Renal pelvis (tissue), 4 donors: ENCODE data around the gene ATP8A2. TPM values are rescaled to one million over a fixed set of nuclear protein-coding genes. Genes with fewer than 3 reads are reported as not detected.

Experiments used
- DNase-seq: peaks from one replicate; pipeline ENCODE4 v3.0.0-alpha.2; 2013
- polyA plus RNA-seq, 3 donors: library from polyadenylated mRNA; unstranded; fragments of 120-200 nt; gene quantifications; one replicate each; pipeline ENCODE4 v1.2.1, GENCODE V29; 2013; ENCODE audit not compliant: insufficient read length in 3 of 3

The ATP8A2 gene
- polyA plus RNA-seq, 3 donors: 4.8 to 5.4 (median 5.1) TPM

DNA sequence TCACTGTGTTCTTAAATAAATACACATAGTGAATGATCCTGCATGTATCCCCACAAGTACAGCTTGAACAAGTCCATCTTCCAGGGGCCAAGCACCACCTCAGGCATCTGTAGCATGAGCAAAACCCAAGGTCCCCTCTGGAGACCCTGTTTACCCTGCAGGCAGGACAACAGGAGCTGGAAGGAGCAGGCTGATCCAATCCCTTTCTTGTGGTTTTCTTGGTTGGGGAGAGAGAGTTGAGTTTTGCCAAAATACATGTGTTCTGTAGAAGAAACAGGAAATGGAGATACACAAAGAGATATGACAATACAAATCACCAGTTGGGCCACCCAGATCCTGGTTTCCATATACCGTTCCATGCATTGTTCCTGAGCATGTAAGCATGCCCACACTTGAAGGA, 587.2 kb downstream of the ATP8A2 start:
- DNase-seq: no peak

DNA sequence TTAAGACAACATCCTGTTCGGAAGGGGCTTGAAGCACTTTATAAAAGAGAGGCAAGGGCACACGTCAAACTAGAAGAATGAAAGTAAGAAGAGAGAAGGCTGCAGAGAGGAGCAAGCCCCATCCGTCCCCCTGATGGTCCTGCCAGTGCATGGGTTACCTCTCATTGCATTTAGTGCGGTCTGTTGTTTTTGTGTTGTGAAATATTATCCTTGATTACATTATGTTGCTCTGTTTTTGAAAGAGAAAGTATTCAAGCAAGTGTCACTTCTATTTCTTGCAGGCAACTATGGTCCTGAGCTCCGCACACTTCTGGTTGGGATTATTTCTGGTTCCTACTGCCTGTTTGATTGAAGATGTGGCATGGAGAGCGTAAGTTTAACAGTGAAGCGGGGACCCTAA, 589.5 kb downstream of the ATP8A2 start:
- DNase-seq: no peak

DNA sequence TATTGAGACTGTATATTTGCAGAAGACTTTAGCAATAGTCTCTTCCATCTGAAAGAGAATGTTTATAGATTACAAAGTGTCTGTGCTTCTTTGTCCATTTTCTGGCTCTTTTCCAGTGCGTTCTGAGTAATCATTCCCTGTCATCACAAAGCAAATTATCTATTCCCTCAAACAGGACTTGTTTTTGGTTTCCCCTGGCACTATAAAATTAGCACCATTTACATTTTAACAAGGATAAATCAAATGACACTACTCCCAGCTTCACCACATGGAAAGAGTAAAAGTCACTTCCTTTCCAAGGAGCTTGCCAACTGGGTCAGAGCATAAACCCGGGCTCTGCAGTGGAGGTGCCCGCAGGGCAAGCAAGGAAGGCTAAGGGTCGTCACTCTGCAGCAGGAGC, 591.9 kb downstream of the ATP8A2 start:
- no peak for DNase-seq

DNA sequence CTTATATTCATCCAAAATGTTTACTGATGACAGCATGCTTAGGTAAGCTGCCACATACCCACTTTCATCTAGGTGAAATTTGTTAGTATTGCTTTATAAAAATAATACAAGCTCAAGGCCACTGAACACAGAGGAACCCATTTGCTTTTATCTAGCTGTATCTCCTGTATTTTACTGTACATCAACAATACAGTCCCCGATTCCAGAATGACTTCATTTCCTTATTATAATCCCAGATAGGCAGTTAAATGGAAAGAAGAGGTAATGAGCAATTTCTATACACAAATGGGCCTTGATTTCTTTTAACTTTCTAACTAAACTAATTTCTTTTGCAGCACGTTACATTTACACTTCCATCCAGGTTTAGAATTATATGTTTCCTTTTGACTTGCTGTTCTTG, 593.8 kb downstream of the ATP8A2 start:
- no peak for DNase-seq

DNA sequence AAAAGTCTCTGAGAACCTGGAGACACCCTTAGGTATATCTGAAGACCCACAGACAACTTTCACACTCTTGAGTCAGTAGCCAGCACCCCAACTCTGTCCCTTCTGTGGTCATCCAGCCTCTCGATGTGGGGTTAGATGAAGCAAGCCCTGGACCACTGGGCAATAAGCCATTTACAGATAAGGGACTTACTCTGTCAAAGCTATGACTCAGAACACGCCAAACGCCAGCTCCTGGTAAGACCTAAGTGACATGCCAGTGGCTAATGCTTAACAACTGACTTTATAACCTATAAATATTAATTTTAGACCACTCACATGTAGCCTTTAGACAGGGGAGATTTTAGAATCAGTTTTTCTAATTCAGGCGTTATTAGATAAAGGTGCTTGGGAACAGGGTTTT, 594.3 kb downstream of the ATP8A2 start:
- DNase-seq: no peak

DNA sequence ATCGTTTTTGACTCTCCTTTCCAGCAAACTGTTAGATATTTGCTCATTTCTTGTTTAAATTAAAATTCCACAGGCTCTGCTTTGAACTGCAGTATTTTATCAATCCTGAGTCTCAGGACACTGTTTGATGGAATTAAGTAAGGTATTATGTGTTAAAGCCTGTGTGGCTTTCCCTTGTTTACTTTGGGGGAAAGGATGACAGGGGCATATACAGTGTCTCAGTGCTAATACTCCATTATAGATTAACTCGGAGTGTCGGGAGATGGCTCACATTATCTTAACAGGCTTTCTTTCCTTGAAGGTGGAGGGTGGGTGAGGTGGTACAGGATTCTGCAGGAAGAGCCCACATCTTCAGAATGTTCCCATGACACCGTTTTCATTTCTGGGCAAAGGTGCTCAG, 595.4 kb downstream of the ATP8A2 start:
- no peak for DNase-seq

DNA sequence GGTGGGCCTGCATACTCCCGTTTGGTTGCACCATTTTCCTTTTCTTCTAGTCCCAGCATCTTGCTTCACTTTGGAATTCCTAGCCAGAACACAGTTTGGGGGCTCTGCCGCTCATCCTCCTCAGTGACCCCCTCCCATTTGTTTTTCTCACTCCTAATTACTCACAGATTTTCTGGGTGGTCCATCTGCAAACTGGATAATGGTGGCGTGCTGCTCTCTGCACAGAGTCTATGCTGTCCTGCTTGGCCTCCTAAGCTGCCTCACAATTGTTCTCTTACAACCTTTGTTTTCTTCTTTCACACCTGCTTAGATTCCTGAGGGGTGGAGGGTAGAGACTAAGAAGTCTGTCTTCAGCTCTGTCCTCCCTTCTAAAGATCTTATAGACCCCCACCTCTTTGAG, 599.3 kb downstream of the ATP8A2 start:
- DNase-seq: no peak

DNA sequence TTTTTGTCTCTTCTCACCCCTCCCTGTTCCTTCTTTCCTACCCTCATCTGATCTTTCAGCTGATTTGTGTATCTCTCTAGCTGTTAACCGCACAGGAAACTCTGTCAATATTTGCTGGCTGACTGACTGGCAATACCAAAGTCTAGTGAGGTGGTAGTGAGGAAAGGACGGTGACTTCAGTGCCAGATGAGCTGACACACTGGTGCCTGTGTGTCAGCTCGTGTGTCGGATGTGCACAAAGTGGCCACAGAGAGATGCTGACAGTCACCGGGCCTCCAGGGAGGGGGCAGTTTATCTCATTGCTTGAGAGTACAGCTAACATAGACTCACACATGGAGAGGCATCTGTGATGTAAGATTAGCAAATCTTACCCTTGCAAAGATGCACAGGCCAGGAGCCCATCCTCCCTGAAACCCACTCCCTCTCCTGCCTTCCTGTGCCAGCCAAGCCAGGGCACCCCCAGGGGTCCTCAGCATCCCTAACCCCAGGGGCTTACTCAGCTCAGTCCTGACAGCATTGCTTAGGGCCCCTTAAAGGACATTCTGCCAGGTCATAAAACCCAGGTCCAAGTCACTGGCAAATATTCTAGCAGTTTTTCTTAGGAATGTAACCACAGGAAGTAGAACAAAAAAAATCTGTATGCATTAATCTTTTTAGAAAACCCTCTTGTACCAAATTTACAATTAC, 599.8 kb downstream of the ATP8A2 start:
- DNase-seq: no peak

DNA sequence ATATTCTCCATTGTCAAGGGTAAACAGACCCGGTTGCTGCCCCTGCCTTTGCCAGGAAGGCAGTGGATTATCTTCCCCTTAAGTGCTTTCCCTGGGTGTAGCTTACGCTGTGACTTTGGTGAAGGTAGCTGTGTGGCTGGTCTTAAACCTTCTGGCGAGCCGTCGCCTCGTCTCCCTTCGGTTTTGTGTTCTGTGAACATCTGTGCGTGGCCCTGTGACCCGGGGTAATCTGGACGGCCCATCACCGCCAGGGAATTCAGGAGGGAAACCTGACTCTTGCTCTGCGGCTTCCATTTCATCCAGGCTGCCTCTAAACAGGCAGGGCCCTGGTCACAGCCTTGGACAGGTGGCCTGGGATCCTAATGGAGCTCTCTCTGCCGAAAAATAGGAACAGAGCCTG, 601.3 kb downstream of the ATP8A2 start:
- peak; percentile 62 for DNase-seq

DNA sequence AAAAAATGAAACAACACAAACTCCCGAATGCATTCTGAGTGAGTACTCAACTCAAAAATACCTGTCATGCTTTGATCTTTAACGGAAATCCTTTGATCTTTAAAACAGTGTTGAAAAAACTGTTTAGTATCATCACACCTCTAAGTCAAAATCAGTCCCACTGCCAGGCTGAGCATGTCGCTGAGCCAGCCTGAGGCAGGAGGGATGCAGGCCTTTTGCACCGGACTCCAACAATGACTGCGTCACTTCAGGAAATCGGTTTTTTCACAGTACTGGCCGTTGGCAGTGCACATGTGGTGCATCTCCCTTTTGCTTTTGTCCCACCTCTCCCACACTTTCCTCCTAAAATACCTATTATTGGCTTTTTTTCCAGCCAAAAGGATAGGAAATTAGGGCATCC, 601.8 kb downstream of the ATP8A2 start:
- no peak for DNase-seq

DNA sequence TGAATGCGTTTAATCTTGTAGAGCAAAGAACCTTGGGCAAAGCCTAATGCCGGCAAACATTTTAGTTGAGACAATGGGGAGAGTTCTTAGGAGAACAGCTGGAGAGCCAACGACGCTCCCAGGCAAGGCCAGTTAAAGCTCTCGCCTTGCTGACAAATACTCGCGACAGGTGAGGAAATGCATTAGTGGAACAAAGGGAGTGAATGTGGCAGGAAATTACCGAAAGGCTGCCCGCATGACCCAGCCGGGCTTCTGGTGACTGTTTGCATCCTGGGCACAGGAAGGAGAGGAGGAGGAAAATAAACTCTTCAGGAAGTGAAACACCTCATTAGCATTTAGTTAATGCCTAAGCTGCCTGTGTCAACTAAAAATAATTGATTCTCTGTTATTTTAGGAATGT, 605.4 kb downstream of the ATP8A2 start:
- DNase-seq: peak; percentile 58

DNA sequence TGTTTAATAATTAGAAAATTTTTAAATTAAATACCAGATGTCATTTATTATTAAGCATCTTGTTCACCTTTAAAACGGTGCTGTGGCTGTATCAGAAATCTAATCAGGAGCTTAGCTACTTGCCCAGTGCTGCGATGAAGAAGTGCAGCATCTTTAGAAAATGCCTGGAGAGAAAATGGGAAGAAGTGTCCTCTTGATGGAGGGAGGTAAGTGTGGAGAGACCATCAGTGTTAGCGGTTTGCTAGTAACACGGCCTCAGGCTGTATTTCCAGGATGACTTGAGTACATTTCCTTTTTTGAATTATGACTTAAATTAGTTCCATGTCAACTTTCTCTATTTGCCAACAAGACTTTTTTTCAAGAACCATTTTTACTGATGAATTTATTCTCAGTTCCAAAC, 605.9 kb downstream of the ATP8A2 start:
- no peak for DNase-seq

DNA sequence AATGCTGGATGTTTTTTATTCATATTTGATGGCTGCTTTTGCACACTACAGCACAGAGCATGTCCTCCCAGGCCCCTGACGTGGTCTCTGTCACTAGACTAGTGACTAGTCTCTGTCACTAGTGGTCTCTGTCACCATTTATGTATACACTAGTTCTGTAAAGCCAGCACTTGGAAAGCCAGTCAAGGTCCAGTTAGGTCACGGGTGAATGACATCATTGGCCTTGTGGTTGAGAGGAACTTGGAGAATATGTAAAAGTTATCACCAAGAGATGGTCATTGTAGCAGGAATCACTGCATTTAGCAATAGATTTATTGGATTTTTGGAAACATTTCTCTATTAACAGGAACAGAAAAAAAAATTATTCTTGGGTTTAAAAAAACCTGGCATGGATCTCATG, 607.2 kb downstream of the ATP8A2 start:
- DNase-seq: no peak

DNA sequence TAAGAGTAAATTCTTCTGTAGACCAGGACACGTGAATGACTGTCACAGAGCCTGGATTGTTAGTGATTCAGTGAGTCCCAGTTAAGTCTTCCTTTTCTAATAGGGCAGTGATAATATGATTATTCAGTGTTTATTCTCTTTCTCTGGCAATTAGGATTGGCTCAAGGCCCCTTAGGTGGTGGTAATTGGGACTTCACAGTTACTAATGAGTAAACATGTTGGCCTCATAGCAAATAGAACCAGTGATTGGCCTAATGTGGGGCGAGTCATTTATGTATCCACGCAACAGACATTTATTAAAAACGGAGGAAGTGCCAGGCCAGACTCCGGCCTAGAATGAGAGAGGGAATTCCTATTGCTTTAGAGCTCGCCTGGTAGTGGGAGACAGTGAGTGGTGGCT, 607.6 kb downstream of the ATP8A2 start:
- DNase-seq: no peak

DNA sequence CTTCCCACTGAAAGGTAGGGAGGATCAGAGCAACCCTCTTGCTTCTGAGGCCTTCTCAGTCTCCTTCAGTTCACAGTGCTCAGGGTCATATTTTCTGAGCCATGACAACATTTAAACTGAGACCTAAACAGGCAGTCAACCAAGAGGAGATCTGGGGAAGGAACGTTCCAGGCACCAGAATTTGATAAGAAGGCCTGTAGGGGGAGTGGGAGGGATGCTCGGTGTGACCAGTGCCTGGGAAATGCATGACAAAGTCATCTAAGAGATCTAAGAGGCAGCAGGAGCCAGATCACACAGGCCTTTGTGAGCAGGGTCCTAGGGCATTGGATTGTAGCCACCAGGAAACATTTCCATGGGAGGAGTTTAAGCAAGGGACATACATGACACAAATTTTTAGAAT, 608.5 kb downstream of the ATP8A2 start:
- DNase-seq: peak; percentile 58

DNA sequence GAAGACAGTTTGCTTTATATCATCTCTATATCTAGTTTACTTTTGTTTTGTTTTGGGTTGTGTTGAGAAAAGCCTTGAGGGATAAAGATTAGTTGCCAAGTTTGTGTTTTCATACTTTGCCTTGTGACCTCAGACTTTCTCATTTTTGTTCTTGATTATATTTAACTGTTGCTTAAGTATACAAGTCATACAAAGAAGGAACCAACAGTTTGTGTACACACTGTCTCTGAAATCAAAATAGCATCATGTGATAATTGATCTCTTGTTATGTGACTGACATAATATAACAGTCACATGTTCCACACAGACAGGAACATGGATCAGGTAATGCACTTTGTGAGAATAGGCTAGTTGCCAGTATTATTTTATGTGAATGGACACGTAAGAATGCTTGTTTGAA, 609.3 kb downstream of the ATP8A2 start:
- no peak for DNase-seq

DNA sequence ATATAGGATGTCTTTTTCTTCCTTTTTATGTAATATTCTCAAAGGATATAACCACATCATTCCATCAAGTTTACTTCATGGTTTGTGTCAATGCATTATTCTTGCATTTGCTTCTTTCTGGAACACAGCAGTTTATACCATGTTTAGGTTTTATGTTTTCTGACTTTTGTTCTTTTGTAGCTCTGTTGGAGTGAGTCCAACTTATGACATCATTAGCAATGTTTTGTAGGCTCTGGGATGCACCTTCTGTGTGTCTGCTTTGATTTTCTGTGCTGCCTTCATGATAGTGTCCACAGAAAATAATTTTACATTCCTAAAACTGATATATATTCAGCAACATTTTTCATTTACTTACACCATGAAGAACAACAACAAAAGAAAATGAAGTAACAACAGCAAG, 611.1 kb downstream of the ATP8A2 start:
- no peak for DNase-seq

DNA sequence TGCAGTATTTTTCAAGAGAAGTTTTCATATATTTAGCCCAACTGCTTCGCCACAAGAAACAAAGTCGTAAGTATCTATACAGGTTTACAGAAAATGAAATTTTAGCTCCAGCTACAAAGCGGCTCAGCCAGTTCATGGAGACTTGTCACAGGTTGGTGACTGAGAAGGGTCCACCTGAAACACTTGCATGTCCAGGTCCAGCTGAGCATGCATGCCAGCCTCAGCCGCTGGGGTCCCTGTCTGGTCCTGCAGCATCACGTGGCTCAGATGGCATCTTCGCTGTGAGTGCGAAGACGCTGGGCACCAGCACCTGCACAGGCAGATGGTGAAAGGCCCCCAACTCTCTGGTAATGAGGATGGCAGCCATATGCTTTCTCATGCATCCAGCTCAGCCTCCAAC, 616.2 kb downstream of the ATP8A2 start:
- no peak for DNase-seq

DNA sequence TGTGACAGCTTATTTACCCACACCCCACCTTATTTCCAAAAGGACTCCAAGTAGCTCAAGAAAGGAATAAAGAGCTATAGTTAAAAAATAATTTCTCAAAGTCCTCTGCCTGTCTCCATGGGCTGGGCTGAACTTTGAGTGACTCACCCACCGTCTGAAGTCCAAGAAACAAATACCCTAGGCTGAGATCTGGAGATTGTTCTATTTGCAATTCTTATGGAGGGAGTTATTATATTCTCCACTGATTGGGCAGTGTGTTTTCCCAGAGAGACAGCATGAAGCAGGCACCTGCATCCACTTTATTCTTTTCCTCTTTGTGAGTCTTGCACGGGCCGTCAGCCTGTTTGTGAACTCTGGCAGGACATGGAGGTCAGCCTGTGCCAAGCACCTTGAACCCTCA, 616.9 kb downstream of the ATP8A2 start:
- no peak for DNase-seq

DNA sequence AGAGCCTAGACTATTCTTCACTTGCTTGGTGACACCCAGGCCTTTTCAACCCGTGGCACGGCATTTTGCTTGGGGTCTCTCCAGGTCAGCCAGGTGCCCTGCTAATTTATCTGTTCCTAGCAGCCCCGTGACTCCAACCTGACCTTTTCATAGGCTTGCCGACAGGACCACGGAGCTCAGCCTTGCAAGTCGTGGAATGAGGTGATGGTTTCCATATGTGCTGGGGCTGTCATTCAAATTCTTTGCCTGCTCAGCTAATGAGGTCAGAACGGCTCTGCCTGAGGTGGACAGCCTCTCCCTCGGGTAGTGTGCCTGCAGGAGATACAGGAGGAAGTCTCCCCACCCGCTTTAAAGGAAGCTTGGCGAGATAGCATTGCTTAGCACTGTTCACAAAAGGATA, 619.0 kb downstream of the ATP8A2 start:
- DNase-seq: no peak

DNA sequence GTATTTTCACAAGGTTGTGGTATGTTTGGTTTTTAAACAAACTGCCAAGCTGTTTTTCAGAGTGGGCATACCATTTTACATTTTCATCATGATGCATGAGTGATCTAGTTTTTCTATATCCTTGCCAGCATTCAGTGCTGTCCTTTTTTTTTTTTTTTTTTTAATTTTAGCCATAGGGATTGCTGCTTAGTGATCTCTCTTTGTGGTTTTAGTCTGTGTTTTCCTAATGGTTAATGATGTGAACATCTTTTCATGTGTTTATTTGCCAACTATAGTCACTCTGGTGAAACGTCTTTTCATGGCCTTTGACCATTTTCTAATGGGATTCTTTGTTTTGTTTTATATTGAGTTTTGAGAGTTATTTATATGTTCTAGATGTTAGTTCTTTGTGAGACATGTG, 620.3 kb downstream of the ATP8A2 start:
- DNase-seq: no peak

DNA sequence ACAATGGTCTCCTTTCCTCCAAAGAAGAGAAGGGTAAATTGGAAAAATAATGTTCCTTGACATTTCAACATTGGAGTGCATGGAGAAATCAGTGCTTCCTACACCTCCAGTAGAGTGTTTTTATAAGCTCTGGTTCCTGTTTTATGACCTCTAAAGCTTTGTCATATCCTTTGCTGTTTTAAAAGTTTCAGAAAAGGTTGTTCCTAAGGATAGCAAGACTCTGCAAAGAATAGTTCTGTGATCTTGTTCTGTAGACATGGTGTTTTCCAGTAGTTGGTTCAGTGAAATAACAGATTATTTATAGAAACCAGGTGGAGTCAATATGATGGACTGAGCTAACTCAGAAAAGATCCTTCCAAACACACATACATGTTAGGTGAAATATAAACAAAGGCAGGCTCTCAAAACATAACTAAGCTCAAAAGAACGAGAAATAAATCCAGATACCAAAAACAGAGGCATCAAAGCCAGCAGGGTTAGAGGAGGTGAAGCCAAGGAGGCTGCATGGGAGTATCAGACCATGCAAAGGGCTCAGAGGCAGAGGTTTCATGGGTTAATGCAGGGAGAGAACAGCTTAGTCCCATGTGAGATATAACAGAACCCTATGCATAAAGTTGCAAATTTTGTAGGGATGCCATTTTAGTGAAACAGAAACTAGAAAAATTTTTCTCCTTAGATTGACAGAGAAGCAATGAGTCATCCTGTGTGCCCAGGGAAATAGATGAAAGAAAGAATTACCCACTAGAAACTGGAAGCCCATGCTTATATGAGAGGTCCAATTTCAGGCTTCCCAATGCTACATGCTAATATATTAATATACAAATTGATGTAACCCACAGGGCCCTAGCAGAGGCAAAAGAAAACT, 635.7 kb downstream of the ATP8A2 start:
- DNase-seq: no peak

DNA sequence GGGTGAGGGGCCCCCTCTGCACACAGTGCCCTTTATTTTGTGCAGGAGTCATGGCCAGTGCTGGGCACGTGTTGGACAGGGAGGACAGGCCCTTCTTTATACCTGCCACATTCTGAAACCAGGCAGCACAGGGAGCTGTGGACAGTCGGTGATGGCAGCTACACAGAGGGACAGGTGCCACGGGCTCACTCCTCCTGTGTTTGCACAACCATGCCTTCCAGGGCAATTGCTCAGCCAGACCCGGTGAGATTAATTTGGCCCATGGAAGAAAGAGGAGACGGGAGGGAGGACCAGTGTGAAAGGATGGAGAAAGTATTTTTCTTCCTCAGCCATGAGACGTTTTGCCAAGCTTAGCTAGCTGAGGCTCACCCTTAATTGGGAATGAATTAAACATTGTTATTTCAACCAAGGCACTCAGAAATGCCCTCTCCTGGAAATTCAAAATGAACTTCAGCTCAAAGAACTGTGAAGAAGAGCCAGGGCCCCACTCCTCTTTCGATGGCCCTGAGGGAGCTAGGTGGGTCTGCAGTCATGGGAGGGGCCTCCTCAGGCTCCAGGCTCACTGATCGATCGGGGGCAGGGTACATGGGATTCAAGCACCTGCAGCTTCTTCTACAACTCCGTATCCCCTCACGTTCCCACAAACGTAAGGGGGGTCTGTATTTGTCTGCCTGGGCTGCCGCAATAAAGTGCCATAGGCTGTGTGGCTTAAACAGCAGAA, 638.9 kb downstream of the ATP8A2 start:
- DNase-seq: no peak
